ENCODE results near the gene SLC35A3. TPM values are rescaled to one million over a fixed set of nuclear protein-coding genes. Genes with fewer than 3 reads are reported as not detected.

SLC35A3 gene
- total and polyA plus RNA-seq, 9 of the 15 experiments (the other 6 are each of a cell fraction or from before 2014, with no cell fraction given): 3.5 to 21.7 (median 13.2) TPM

DNA sequence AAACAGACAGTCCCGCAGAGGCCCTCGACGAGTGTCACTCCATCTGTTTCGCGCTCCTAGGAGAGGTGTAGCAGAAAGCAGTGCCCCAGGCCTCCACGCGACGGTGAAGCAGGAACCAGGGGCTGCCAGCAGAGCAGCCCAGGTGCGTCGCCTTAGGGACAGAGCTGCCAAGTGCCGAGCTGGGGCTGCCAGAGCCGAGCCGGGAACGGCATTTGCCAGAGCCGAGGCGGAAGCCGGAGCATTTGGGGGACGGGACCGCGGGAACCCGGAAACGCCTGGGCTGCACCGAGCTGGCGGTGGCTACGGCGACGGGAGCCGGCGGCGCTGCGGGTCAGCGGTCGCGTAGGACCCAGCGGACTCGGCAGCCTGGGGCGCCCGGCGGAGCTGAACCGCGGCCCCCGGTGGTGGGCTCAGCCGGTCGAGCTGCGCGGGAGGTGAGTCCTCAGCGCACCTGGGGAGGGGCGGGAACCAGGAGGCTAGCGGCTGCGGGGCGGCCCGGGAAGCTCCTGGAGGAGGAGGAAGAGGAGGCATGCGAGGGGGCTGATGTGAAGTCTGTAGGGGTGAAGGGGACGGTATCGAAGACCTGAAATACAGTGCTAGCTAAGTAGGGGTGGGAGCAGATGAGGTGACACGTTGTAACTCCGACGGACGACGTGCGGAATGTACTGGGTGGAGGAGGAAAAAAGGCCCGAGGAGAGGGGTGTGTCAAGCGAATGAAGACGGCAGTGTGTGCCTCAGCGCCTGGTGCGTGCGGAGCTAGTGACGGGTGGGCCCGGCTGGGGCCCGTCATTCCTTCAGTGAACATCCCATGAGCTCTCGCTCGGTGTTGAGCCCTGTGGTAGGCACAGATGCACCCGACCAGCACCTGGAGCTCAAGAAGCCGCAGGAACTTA, at the start of gene SLC35A3 (continued):
- TF ChIP-seq, protein P1, sequence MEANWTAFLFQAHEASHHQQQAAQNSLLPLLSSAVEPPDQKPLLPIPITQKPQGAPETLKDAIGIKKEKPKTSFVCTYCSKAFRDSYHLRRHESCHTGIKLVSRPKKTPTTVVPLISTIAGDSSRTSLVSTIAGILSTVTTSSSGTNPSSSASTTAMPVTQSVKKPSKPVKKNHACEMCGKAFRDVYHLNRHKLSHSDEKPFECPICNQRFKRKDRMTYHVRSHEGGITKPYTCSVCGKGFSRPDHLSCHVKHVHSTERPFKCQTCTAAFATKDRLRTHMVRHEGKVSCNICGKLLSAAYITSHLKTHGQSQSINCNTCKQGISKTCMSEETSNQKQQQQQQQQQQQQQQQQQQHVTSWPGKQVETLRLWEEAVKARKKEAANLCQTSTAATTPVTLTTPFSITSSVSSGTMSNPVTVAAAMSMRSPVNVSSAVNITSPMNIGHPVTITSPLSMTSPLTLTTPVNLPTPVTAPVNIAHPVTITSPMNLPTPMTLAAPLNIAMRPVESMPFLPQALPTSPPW (CRISPR knock-in tag; IDR thresholded peaks at IDR 0.05): peak; percentile 49
- TF ChIP-seq FOXJ2 (tag; IDR thresholded peaks at IDR 0.05) (no peak), JUND (IDR thresholded peaks at IDR 0.05; ENCODE audit: borderline replicate concordance, low read depth, low read length) (peak; percentile 52; the same call in 1 of the 2 replicates), JUND (tag; IDR thresholded peaks at IDR 0.05; ENCODE audit: borderline replicate concordance, low read depth, low read length) (peak; percentile 30; the same call in 1 of the 3 replicates), NEUROD1 (IDR thresholded peaks at IDR 0.05; ENCODE audit: borderline replicate concordance, low read depth, low read length, partially characterized antibody) (peak; percentile 69), ELF1 (tag; IDR thresholded peaks at IDR 0.05) (peak; percentile 98), SMAD4 (CRISPR knock-in tag; conservative IDR thresholded peaks at IDR 0.05) (peak; percentile 70), ZNF12 (CRISPR knock-in tag; IDR thresholded peaks at IDR 0.05) (peak; percentile 51; the same call in 1 of the 2 replicates), CREM (IDR thresholded peaks at IDR 0.05; ENCODE audit: low read depth) (peak; percentile 54), RBFOX2 (IDR thresholded peaks at IDR 0.05; ENCODE audit: low read depth, low read length) (peak; percentile 91), JUN (IDR thresholded peaks at IDR 0.05; ENCODE audit: borderline replicate concordance, low read depth, low read length) (0 out of 2 replicates have a peak, but pooled peaks have one; percentile 19), JUN (CRISPR knock-in tag; IDR thresholded peaks at IDR 0.05; ENCODE audit: borderline replicate concordance) (no peak), ZBED1 (IDR thresholded peaks at IDR 0.05) (0 out of 2 replicates have a peak, but pooled peaks have one; percentile 59), NRF1 (conservative IDR thresholded peaks at IDR 0.05 in 1 of 2, IDR thresholded peaks at IDR 0.05 in 1 of 2) (peak in 1 of 2 experiments; percentile 41; a peak in 2 of 4 replicates), PURB (CRISPR knock-in tag; IDR thresholded peaks at IDR 0.05; ENCODE audit: low read depth) (no peak), ASH1L (IDR thresholded peaks at IDR 0.05; ENCODE audit: borderline replicate concordance, low read depth, partially characterized antibody) (no peak), RBM14 (IDR thresholded peaks at IDR 0.05; ENCODE audit: borderline replicate concordance, insufficient read depth, low read depth, low read length) (no peak), NFYB (IDR thresholded peaks at IDR 0.05; ENCODE audit: extremely low read depth, insufficient read length) (no peak), ZNF165 (CRISPR knock-in tag; IDR thresholded peaks at IDR 0.05; ENCODE audit: borderline replicate concordance) (no peak), KAT8 (IDR thresholded peaks at IDR 0.05; ENCODE audit: low read depth) (no peak), XRCC5 (IDR thresholded peaks at IDR 0.05; ENCODE audit: low read depth, low read length) (peak; percentile 97), CBFA2T2 (conservative IDR thresholded peaks at IDR 0.05) (no peak), FOXK2 (conservative IDR thresholded peaks at IDR 0.05 in 1 of 2, IDR thresholded peaks at IDR 0.05 in 1 of 2; ENCODE audit: low read depth in 2 of 2) (peak; percentile 1 to 10; a peak in 1 of 4 replicates), MYC (IDR thresholded peaks at IDR 0.05; ENCODE audit: low read depth, low read length) (peak; percentile 70), MYC (CRISPR knock-in tag; IDR thresholded peaks at IDR 0.05; ENCODE audit: borderline replicate concordance, low read depth) (no peak)
- TF ChIP-seq, protein P2, sequence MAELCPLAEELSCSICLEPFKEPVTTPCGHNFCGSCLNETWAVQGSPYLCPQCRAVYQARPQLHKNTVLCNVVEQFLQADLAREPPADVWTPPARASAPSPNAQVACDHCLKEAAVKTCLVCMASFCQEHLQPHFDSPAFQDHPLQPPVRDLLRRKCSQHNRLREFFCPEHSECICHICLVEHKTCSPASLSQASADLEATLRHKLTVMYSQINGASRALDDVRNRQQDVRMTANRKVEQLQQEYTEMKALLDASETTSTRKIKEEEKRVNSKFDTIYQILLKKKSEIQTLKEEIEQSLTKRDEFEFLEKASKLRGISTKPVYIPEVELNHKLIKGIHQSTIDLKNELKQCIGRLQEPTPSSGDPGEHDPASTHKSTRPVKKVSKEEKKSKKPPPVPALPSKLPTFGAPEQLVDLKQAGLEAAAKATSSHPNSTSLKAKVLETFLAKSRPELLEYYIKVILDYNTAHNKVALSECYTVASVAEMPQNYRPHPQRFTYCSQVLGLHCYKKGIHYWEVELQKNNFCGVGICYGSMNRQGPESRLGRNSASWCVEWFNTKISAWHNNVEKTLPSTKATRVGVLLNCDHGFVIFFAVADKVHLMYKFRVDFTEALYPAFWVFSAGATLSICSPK (IDR thresholded peaks at IDR 0.05; ENCODE audit: borderline replicate concordance): no peak; the same call in 1 of the 2 replicates
